Tibial nerve (tissue), 4 donors: ENCODE results near the gene IFNK. TPM values are rescaled to one million over a fixed set of nuclear protein-coding genes. Genes with fewer than 3 reads are reported as not detected.

Experiments used
- DNase-seq, 2 donors: peaks; one replicate each; pipeline ENCODE4 v3.0.0-alpha.2; 2019; ENCODE audit warnings: low spot score in 2 of 2
- H3K27ac ChIP-seq, 4 donors: fragments of 200-600 bp; sonication (generic) in 3 of 4; one replicate each; pipeline ENCODE4 v1.5.1; 2017 to 2019; ENCODE audit warnings: mild to moderate bottlenecking in 1 of 4
- H3K27me3 ChIP-seq, 2 donors: fragments of 200-600 bp; sonication (generic) in 1 of 2; one replicate each; pipeline versions ENCODE4 v1.5.1 to v1.6.0; 2017 to 2019
- H3K36me3 ChIP-seq, 3 donors: fragments of 200-600 bp; sonication (generic); one replicate each; pipeline ENCODE4 v1.5.1; 2018 to 2019
- H3K4me1 ChIP-seq, 4 donors: fragments of 200-600 bp; sonication (generic) in 3 of 4; one replicate each; pipeline ENCODE4 v1.5.1; 2017 to 2019
- H3K4me3 ChIP-seq, 4 donors: fragments of 200-600 bp; sonication (generic) in 3 of 4; one replicate each; pipeline ENCODE4 v1.5.1; 2017 to 2019; ENCODE audit warnings: mild to moderate bottlenecking in 1 of 4, moderate library complexity in 1 of 4
- H3K9me3 ChIP-seq, 4 donors: fragments of 200-600 bp; sonication (generic) in 3 of 4; one replicate each; pipeline ENCODE4 v1.5.1; 2017 to 2019
- EP300 ChIP-seq, 2 donors: sonication (generic); formaldehyde crosslinking; IDR thresholded peaks; one replicate each; pipeline ENCODE4 v1.6.1; 2017; ENCODE audit warnings: antibody characterized with exemption in 2 of 2, mild to moderate bottlenecking in 1 of 2
- POLR2A ChIP-seq, 2 donors: fragments of 450-650 bp; IDR thresholded peaks; one replicate each; pipeline ENCODE4 v1.6.1; 2017; ENCODE audit warnings: antibody characterized with exemption in 2 of 2, mild to moderate bottlenecking in 2 of 2, moderate library complexity in 2 of 2
- WGBS, 2 donors: methylation state at CpG; one replicate each; pipeline ENCODE4 v1.1.5; 2018; 5-methylcytosine and 5-hydroxymethylcytosine counted together
- total RNA-seq, 4 donors: library from RNA; depleted of rRNA; stranded (reverse); fragments of >200 nt; gene quantifications; one replicate each; pipeline ENCODE4 v1.1.0, GENCODE V29; 2016
- TF ChIP-seq, protein P1 (sequence below), 5 experiments: fragments of 200-600 bp in 3 of 5; fragments of 450-650 bp in 2 of 5; sonication (generic) in 3 of 5; IDR thresholded peaks; one replicate each; pipeline ENCODE4 v1.5.1; 2016 to 2019; ENCODE audit warnings: antibody characterized with exemption in 5 of 5, mild to moderate bottlenecking in 3 of 5, moderate library complexity in 2 of 5

IFNK gene
- total RNA-seq, 4 donors from 2014 or later: not detected

DNA sequence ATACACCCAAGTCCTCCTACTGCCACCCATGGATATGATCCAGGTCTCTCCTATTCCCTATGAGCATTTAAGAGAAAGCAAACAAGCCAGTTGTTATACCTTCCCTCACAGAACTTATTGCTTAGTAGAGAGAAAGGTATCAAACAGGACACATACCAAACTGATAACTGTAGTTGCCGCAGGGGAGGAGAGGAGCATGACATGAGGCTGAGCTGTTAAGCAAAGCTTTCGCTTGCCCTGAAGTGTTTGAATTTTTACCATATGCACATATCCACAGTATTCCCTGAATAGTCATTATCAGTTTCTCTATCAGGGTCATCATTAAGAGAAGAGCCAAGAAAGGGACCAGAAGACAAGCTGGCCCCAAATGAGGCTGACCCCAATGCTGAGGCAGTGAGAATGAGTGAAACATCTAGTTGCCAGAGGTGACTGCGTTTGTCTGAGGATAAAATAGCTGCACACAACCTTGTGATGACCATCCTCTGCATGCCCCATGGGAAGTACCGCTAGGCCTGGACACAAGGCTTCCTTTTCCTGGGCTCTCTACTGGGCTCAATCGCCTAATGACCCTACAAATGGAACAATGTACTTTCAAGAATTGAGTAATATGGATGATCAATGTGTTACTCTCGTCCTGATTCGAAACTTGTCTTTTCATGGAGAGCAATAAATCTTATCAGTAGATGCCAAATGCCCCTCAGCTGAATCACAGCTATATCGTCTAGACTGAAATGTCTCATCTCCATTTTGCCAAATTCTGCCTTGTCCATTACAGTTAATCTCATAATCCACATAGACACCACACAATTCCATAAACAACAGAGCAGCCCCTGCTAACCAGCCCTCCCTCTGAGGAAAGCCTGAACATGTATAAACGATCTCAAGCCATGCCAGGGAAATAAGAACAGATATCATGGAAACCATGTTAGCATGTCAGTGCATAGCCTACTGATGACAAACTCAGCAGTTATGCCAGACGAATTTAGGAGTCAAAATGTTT is 4.3 kb upstream of the IFNK start:
- no peaks in the 10 kb centered on the region for H3K27me3 ChIP-seq
- H3K36me3 ChIP-seq: no peaks in the 10 kb centered on the region
- 85 to 86% methylated on average over 10 of the region's 10 CpGs for WGBS, 2 donors
- peaks cover 0 to 1% (median 0%) of the 10 kb centered on the region in 4 donors for H3K4me1 ChIP-seq
- no peaks in the 10 kb centered on the region for H3K9me3 ChIP-seq
- no peak for TF ChIP-seq EP300 (IDR thresholded peaks at IDR 0.05)
- no peak for TF ChIP-seq POLR2A (IDR thresholded peaks at IDR 0.05)
- TF ChIP-seq, protein P1, sequence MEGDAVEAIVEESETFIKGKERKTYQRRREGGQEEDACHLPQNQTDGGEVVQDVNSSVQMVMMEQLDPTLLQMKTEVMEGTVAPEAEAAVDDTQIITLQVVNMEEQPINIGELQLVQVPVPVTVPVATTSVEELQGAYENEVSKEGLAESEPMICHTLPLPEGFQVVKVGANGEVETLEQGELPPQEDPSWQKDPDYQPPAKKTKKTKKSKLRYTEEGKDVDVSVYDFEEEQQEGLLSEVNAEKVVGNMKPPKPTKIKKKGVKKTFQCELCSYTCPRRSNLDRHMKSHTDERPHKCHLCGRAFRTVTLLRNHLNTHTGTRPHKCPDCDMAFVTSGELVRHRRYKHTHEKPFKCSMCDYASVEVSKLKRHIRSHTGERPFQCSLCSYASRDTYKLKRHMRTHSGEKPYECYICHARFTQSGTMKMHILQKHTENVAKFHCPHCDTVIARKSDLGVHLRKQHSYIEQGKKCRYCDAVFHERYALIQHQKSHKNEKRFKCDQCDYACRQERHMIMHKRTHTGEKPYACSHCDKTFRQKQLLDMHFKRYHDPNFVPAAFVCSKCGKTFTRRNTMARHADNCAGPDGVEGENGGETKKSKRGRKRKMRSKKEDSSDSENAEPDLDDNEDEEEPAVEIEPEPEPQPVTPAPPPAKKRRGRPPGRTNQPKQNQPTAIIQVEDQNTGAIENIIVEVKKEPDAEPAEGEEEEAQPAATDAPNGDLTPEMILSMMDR (IDR thresholded peaks at IDR 0.05): no peak
- no peak overlapping the region for H3K4me3 ChIP-seq
- no peak for DNase-seq
- no peak overlapping the region for H3K27ac ChIP-seq

DNA sequence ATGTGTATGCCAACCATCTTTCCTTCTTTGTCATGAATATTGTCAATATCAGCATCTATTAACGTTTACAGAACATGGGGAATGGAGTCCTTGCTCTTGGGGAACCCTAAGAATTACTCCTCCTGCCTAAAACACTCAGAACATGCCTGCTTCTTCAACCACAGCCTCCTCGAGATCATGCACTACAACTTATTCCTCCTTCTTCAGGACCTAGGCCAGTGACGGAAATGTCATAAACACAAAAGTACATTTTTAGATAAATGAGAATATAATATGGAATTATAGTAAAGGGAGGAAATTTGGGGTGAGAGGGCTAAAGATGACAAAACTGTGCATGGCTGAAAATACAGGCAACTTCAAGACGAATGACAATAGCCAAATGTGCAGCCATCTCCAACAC is 3.1 kb upstream of the IFNK start:
- Histone ChIP-seq H3K36me3 (no peaks in the 10 kb centered on the region), H3K4me3 (no peak overlapping the region), H3K27ac (no peak overlapping the region), H3K4me1 (peaks cover 0 to 2% (median 0%) of the 10 kb centered on the region in 4 donors), H3K9me3 (no peaks in the 10 kb centered on the region), H3K27me3 (no peaks in the 10 kb centered on the region)
- no peak for TF ChIP-seq EP300 (IDR thresholded peaks at IDR 0.05)
- TF ChIP-seq POLR2A (IDR thresholded peaks at IDR 0.05): no peak
- TF ChIP-seq, protein P1 (IDR thresholded peaks at IDR 0.05): no peak
- no peak for DNase-seq
- WGBS, 2 donors: 88 to 96% methylated on average over 4 of the region's 4 CpGs

DNA sequence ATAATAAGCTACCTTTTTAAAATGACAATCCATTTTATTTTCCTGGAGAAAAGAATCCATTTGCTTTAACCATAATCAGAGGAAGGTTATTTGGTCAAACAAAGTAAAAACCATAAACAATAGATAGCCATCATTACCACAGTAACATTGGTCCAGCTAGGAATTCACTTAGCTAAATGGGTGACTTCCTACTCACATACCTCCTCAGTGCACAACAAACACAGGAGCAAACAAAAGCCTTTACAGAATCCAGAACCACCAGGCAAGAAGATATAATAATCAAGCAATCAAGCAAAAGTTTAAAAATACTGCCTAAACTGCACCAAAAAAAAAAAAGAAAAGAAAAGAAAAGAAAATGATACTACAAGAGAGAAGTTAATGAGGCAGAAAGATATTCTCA is 949 bp upstream of the IFNK start:
- peaks cover 0 to 21% (median 4%) of the 10 kb centered on the region in 4 donors for H3K4me1 ChIP-seq
- H3K4me3 ChIP-seq: no peak overlapping the region
- no peak for DNase-seq

DNA sequence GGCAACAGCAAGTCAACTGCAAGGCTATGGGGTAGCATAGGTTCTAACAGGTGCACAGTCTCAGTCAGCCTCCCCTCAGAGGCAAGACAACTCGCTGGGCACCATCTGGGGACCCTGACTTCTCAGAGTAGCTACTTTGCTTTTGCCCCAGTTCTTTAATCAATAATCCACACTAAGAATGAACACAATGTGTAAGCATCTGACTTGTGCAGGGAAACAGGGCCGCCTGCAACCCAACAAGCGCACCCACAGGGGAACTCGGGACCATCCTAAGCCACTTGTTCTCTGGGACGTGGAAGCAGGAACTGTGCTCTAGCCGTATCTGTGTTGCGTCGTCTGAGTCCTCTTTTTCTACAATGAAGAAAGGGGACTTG is 3.6 kb downstream of the IFNK start:
- Histone ChIP-seq H3K27me3 (no peaks in the 10 kb centered on the region), H3K4me3 (peak overlapping the region; percentile 76 to 84 (median 80)), H3K27ac (peak overlapping the region; percentile 72 to 98 (median 89)), H3K4me1 (peaks cover 0 to 26% (median 4%) of the 10 kb centered on the region in 4 donors), H3K9me3 (no peaks in the 10 kb centered on the region), H3K36me3 (no peaks in the 10 kb centered on the region)
- WGBS, 2 donors: 32 to 37% methylated on average over 8 of the region's 8 CpGs
- no peak for DNase-seq
- TF ChIP-seq, protein P1 (IDR thresholded peaks at IDR 0.05): no peak
- no peak for TF ChIP-seq EP300 (IDR thresholded peaks at IDR 0.05)
- TF ChIP-seq POLR2A (IDR thresholded peaks at IDR 0.05): no peak

More for the DNA sequence above, 949 bp upstream of the IFNK start:
- H3K9me3 ChIP-seq: no peaks in the 10 kb centered on the region
- no peak for TF ChIP-seq POLR2A (IDR thresholded peaks at IDR 0.05)
- TF ChIP-seq, protein P1 (IDR thresholded peaks at IDR 0.05): no peak
- TF ChIP-seq EP300 (IDR thresholded peaks at IDR 0.05): no peak
- H3K36me3 ChIP-seq: no peaks in the 10 kb centered on the region
- no peak overlapping the region for H3K27ac ChIP-seq
- H3K27me3 ChIP-seq: no peaks in the 10 kb centered on the region
